NOMO-1 treated with DMSO at 0.1 percent for 48 hours (cell line): ENCODE data around the gene LRP2BP.

Experiments
- DNase-seq: peaks from one replicate; lab custom pipeline; 2025; ENCODE audit not compliant: unreplicated experiment; lab: John Stamatoyannopoulos, UW

The LRP2BP gene

DNA sequence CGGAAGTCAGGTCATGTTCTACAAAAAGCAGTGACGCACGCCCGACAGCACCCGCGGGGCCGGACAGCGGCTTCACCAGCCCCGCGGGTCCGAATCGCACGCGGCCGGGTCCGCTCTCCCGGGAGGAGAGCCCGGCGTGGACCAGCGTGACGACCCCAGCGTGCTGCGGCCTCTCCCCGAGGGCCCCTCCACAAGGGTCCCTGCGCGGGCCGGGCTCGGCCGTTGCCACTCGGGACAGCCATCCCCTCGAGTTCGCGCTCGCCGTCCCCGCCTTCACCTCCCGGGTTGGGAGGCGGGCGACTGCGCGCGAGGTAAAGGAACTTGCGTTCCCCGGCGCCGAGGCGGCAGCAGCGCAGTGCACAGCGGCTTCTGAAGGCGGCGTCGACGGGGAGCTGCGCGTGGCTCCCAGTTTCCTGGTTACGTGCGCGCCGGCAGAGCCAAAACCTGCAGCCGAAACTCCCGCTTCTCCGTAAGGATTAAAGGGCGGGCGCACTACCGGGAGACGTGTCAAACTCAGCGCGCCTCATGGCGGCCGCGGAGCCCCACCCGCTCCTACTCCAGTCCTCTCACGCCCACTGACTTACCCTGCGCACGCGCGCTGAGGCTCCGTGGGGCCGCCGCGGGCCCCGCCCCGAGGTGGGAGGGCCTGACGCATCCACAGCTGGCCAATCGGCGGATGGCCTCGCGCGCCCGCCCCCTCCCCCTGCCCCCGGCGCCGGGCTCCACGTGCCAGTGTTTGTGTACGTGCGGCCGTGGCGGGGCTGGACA is 416 bp upstream of the LRP2BP start:
- DNase-seq, result peak; percentile 92

DNA sequence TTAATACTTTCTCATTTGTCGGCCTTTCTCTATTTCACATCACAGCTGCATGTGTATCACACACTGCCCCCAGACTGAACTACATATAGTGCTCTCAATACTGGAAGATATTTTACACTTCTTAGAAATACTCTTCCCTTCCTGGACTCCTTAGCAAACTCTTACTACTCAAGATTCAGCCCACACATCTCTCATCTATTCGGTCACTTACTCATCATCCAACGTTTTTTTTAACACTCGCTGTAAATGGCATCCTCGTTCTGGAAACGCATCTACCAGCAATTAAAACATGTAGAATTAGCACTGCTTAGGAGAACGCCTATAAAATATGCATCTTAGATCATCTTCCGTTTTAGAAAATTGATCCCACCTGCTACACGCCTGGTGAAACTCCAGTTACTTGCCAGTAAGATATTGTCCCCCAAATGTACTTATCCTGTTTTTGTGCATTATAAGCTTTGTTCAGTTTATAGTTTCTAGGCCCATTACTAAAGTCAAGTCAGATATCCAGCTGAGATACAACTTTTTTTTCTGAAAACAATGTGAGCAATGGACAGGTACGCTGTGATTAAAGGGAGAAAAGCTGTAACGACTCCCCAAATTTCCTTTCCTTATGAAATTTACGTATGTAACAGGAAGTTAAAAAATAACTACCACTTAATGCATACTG is 1.0 kb downstream of the LRP2BP start:
- DNase-seq, result no peak

DNA sequence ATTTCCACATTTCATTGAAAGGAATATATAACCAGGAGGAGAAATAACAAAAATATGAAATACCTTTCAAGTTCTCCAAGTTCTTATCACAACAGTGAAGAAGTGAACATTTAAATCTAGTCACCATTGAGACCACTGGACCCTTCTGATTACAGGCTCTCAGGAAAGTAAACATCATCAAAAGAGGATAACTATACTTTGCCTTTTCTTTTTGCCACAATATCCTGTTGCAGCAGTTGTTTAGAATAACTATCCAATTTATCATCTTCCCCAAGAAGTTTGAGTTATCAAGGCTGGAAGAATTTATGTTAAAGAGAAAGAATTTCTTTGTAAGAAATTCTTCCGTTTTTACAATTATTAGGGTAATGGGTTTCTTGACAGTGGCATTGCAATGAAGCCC is 3.6 kb downstream of the LRP2BP start:
- DNase-seq, result no peak

DNA sequence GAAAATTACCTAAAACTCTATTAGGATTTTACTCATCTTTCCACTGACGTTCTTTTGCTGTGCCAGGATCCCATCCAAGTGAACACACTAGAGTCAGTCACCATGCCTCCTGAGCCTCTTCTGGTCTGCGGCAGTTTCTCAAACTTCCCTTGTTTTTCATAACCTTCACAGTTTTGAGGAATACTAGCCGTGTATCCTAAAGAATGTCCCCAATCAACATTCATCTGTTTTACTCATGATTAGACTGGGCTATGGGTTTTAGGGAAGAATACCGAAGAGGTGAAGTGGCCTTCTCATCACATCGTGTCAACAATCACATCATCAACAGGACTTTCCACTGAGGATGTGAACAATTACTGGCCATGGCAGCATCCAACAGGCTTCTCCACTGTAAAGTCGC is 4.8 kb downstream of the LRP2BP start:
- no peak for DNase-seq

DNA sequence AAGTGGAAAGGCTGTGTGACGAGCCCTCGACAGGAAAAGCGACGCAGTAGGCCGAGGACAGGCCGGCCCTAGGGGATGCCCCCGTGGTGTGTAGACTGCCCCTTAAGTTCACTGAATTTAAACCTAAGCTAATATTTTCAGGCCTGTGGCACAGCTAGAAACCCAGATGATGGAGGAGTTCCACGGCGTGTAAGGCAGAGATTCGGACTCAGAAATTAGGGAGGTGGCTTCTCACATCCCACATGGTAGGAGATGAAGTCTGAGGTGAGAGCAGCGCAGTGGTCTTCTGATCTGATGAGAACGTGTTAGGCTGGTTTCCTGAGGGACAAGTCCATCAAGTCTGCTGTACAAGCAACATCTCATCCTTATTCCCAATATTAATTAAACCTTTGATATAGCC is 7.8 kb downstream of the LRP2BP start:
- no peak for DNase-seq

DNA sequence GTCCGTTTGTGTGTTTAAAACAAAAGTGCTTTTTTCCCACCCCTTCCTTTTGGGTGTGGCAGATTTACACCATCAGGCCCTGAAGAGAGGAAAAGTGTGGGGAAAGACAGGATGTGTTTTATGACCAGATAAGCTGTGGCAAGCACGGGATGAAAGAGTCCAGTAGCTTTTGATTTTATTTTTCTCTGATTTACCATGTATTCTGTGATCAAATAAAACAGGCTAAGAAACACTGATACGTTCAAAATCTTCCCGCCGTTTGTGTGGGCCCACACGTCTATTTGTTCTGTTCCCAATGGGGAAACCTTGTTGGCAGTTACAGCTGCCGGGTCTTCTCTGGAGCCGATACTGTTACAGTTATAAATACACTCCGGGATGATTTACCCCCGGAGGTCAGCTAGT is 10.8 kb downstream of the LRP2BP start:
- no peak for DNase-seq

DNA sequence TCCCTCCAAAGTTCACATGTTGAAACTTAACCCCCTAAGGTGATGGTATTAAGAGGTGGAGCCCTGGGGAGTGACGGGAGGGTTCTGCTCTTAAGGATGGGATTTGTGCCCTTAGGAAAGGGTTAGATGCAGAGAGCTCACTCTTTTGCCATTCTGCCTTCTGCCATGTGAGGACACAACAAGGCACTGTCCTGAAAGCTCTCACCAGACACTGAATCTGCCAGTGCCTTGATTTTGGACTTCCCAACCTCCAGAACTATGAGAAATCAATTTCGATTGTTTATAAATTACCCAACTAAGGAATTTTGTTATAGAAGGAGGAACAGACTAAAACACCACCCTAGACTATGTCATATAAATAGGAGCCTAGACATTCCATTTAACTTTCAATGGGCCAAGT is 11.7 kb downstream of the LRP2BP start:
- no peak for DNase-seq

DNA sequence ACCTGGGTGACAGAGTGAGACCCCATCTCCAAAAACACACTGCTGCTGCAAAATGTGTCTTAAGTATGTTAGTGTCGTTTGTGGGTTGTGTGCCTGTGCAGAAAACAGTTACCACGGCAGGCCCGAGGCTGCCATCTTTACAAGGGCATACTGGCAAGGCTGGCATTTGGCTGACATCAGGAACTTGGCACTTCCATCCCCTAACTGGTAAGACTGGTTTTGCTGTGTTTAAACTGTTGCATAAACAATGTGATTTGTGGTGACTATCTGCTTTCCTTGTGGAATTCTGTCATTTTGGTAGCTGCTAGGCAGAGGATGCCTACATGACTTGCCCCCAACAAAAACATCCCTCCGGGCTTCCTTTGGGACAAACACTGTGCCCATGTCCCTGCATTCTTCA is 12.3 kb downstream of the LRP2BP start:
- no peak for DNase-seq

DNA sequence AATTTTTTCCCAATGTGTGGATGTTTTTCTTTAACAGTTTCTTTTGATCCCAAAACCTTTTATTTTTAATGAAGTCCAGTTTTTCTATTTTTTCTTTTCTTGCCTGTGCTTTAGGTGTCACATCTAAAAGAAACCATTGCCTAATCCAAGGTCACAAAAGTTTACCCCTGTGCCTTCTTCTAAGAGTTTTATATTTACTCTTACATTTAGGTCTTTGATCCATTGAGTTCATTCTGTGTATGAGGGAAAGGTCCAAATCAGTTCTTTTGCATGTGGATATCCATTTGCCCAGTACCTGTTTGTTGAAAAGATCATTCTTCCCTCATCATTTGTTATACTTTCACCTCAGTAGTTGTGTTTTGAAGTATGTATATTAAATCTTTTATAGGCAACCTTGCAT is 13.0 kb downstream of the LRP2BP start:
- DNase-seq, result no peak

DNA sequence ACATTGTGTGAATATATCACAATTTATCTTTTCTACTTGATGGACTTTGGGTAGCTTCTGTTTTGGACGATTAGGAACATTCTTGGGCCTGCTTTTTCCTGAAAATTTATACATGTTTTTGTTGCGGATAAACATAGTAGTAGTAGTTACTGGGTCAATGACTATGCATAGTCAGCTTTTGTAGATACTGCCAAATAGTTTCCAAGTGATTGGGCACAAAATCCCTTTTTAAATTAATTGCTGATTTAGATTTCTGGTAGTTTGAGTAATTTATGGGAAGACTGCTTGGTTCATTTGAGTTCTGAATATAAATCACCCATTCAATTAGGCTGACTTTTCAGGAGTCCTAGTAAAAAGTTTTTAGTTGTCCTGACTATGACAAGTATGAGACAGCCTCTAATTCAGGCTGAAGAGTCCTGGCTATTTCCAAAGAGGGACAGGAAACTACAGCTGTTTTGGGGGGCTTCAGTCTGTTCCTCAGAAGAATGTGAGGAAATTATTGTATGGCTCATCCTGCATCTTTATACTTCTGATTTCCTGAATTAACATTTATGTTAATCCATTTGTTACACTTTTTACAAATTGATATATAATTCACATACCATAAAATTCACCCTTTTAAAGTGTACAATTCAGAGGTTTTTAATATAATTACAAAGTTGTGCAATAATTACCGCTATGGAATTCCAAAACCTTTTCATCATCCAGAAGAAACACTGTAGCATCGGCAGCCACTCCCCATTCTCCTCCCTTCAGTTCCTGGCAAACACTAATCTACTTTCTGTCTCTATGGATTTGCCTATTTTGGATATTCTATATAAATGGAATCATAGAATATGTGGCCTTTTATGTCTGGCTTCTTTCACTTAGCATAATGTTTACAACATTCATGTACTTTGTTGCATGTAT is 14.2 kb downstream of the LRP2BP start:
- no peak for DNase-seq

DNA sequence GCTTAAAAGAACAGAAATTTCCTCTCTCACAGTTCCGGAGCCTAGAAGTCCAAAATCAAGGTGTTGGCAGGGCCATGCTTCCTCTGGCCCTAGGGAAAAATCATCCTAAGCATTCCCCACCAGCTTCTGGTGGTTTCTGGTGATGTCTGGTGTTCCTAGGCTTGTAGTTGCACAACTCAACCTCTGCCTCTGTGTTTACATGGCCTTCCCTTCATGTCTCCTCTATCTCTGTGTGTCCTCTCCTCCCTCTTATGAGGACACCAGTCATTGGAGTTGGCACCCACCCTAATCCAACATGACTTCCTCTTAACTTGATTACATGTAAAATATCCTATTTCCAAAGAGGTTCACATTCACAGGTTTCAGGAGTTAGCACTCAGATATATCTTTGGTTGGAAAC is 15.4 kb downstream of the LRP2BP start:
- DNase-seq, result no peak

DNA sequence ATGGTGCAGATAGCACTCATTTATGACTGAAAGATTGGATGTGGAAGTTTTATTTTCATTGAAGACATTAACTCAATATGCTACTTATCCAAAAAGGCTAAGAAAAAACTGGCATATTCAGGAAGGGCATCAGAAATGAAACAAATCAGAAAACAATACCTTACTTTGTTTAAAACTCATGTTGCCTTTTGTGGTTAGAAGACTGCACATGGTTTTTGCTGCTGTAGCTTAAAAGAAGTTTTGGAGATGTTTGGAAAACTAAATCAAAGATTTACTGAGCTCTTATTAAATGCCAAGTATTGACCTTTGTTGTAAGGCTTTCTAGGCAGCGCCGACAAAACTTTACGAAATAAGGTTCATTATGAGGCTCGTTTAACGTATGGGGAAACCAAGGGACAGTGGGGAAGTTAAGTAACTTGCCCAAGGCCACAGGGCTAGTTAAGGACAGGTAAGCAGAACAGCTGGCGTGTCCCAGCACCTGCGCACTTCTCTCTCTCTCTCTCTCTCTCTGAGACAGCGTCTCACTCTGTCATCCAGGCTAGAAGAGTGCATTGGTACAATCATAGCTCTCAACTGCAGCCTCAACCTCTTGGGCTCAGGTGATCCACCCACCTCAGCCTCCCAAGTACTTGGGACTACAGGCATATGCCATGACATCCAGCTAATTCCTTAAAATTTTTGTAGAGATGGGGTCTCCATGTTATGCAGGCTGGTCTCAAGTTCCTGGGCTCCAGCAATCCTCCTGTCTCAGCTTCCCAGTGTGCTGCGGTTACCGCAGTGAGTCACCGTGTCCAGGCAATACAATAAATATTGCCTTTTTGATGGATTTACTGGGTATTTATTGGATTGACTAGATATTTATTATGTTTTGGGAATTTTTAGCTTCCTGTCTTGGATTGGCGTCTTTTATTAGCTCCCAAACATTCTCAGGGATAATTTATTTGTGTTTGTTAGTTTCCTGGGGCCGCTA is 16.1 kb downstream of the LRP2BP start:
- no peak for DNase-seq

DNA sequence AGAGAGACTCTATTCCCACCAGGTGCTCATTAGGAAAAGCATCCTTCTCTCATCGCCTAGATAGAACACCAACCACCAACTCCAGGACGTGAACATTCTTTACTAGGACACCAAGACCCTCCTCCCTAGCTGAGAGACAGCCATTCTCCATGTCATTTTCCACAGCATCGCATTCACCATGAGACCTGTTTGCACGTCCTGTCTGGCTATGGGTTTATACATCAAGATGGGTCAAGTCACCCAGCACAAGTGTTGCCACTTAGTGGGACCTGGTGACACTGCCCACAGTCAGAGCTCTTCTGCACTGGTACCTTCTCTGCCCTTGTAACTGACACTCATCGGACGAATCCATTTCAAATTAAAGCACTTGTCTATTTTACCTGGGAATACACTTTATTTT is 17.5 kb downstream of the LRP2BP start:
- DNase-seq, result no peak

DNA sequence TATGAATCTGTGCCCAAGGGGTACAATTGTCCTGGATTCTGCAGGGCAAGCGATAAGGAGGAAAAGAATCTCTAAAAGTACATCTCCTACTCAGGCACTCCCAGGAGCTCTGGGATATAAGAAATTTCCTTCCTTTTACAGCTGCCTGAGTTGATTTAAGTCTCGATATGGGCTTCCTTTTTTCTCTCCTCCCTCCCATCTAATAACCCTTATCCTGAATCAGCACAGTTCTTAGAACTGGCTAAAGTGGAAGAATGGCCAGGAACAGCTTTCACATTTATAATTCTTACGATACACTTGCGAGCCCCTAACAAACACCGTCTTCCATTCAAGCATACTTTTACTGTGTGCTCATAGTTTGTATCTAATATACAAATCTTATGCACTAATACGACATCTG is 21.2 kb downstream of the LRP2BP start:
- no peak for DNase-seq

DNA sequence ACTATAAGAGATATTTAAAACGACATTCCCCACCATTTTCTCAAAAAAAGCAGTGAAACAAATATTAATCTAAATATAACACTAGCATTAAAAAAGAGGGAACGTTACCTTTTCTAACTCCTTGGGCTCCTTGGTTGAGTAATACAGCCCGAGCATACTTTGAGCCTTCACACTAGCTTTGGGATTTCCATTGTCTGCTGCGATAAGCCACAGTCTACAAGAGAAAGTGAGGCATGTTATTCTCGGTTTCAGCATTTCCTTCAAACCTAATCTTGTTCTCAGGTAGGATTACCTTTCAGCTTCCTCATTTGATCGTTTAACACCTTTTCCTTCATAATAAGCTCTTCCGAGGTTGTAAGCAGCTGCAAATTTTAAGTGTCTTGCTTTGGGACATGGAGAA is 21.7 kb downstream of the LRP2BP start:
- no peak for DNase-seq

DNA sequence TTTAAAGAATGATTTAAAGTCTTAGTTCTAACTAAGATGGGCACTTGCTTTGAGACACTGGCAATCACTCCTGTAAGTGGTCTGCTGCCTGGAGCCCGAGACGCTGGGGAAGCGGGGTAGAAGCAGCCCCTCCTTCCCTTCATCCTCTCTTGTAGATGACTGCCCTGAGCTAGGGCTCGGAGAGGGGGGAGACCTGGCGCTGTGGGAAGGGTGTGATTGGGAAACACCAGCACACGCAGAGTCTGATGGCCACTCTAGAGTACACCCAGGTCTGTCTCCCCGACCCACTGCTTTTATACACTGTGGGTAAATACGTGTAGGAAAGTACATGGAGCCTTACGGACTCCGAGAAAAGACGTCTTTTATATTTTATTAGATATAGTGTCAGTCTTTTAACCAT is 24.0 kb downstream of the LRP2BP start:
- DNase-seq, result no peak

DNA sequence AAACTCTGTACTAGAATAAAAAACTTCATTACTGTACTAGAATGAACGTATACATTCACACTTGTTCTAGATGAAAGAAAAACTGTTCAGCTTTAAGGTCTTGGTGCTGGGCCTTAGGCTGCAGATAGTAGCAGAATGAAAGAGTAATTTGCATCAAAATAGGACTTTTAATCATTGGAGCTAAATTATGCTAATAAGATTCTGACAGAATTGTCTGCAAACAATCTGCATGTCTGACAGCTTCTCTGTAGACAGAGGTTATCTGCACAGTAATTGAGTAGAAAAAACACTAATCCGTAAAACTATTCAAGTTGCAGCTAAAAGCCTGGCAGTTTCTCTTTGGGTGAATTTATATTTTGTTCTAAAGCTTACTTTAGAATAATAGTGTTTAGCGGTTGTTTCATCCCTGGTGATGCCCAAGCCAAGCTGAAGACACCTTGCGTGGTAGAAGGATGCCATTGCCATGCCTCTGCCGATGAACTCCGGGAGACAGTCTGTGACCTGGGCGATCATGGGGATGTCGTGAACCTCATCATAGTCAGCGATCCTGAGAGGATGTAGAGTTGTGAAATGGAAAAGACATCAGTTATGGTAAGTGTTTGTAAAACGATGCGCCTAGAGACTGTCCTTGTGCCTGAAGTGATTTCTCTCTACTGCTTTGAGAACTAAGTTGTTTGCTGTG is 25.3 kb downstream of the LRP2BP start:
- DNase-seq, result no peak

DNA sequence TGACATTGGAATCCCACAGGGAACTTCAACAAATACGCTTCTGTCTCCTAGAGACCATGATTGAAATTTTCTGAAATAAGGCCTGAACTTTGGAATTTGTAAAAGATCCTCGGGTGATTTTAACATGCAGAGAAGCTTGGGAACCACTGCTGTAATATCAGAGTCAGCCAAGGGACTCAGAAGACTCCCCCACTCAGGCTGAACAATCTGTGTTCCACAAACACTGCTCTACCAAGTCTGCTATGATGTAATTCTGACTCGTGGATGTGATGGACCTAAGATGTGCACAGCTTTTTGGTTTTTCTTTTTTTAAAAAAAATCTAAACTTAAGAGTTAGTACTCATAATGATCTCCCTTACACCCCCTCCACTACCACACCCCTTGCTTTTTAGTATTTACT is 26.0 kb downstream of the LRP2BP start:
- DNase-seq, result no peak

DNA sequence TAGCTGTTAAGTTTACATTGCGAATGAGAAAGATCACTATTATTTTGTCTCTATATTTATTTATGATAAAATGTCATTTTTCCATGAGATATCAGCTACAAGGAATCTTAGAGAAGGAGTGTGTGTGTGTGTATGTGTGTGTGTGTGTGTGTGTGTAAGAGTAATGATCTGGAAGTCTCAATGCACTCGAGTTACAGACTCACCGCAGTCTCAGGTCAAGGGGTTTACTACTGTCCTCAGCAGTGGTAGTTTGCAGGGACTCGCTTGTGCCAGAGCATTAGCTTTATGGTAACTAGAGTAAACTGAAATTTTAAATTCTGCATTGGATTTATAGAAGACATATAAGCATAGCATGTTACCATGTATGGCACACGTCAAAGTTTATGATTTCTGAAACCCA is 30.8 kb downstream of the LRP2BP start:
- DNase-seq, result no peak

DNA sequence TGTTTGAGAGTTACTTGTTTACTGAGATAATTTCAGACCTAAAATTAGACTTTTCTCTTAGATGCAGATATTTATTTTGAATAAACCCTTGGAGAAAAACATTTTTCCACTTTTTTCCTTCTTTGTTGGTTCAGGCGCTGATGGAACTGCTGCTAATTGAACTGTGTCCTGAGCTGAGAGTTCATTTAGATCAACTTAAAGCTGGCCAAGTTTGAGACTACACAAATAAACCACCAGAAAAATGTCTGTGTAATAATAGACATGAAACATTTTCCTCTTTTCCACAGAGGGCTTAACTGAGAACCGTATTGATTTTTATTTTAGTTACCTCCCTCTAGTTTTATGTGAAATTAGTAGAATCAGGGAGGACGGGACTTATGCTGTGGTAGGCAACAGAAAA is 32.5 kb downstream of the LRP2BP start:
- no peak for DNase-seq
